SK-N-SH treated with all-trans-retinoic acid at 6 μM for 48 hours (cell line): Measurements from ENCODE around the gene SYNE1.

Source experiments
- ARNTL ChIP-seq: fragments of 450-650 bp; formaldehyde crosslinking; IDR thresholded peaks from 2 replicates; pipeline ENCODE4 v1.5.0; 2020; ENCODE audit warnings: low read depth, mild to moderate bottlenecking, moderate library complexity, borderline replicate concordance
- BACH2 ChIP-seq: fragments of 250-450 bp; sonication (Bioruptor Pico); IDR thresholded peaks from 2 replicates; pipeline ENCODE4 v1.9.0; 2021; ENCODE audit warnings: mild to moderate bottlenecking, borderline replicate concordance
- CREB5 ChIP-seq: fragments of 250-450 bp; sonication (Bioruptor Pico); IDR thresholded peaks from 2 replicates; pipeline ENCODE4 v1.5.1; 2020; ENCODE audit warnings: low read depth, mild to moderate bottlenecking, moderate library complexity
- CSDC2 ChIP-seq: fragments of 250-450 bp; sonication (Bioruptor Pico); IDR thresholded peaks from 2 replicates; pipeline ENCODE4 v1.5.0; 2020; ENCODE audit warnings: mild to moderate bottlenecking, moderate library complexity
- ESRRG ChIP-seq: fragments of 250-450 bp; sonication (Bioruptor Pico); IDR thresholded peaks from 2 replicates; pipeline ENCODE4 v1.6.1; 2021; ENCODE audit warnings: mild to moderate bottlenecking
- GLIS3 ChIP-seq: fragments of 250-450 bp; sonication (Bioruptor Pico); IDR thresholded peaks from 2 replicates; pipeline ENCODE4 v1.5.0; 2020; ENCODE audit warnings: mild to moderate bottlenecking, moderate library complexity
- ISL1 ChIP-seq: fragments of 250-450 bp; sonication (Bioruptor Pico); IDR thresholded peaks from 2 replicates; pipeline ENCODE4 v2.1.2; 2022; ENCODE audit warnings: mild to moderate bottlenecking, moderate library complexity
- PATZ1 ChIP-seq: fragments of 250-450 bp; sonication (Bioruptor Pico); IDR thresholded peaks from 2 replicates; pipeline ENCODE4 v1.8.0; 2020; ENCODE audit warnings: mild to moderate bottlenecking, moderate library complexity, borderline replicate concordance
- POU6F1 ChIP-seq: fragments of 250-450 bp; sonication (Bioruptor Pico); IDR thresholded peaks from 2 replicates; pipeline ENCODE4 v1.8.0; 2021; ENCODE audit warnings: low read depth, mild to moderate bottlenecking, moderate library complexity, borderline replicate concordance
- RARB ChIP-seq: fragments of 250-450 bp; sonication (Bioruptor Pico); IDR thresholded peaks from 2 replicates; pipeline ENCODE4 v1.8.0; 2021; ENCODE audit warnings: mild to moderate bottlenecking, moderate library complexity
- ZNF565 ChIP-seq: fragments of 450-650 bp; formaldehyde crosslinking; conservative IDR thresholded peaks from 2 replicates; pipeline ENCODE4 v1.5.0; 2020; ENCODE audit warnings: low read depth, mild to moderate bottlenecking, moderate library complexity
- ZNF8 ChIP-seq: fragments of 450-650 bp; formaldehyde crosslinking; IDR thresholded peaks from 2 replicates; pipeline ENCODE4 v1.5.0; 2020; ENCODE audit warnings: mild to moderate bottlenecking, moderate library complexity

- no peak for TF ChIP-seq RARB (CRISPR knock-in tag)
- TF ChIP-seq BACH2 (CRISPR knock-in tag): no peak
- TF ChIP-seq GLIS3 (CRISPR knock-in tag): no peak
- no peak for TF ChIP-seq ISL1 (CRISPR knock-in tag)
- no peak for TF ChIP-seq ZNF565
- no peak for TF ChIP-seq CREB5 (CRISPR knock-in tag)
- TF ChIP-seq PATZ1 (CRISPR knock-in tag): no peak
- no peak for TF ChIP-seq ARNTL (CRISPR knock-in tag)
- no peak for TF ChIP-seq ESRRG (CRISPR knock-in tag)
- no peak for TF ChIP-seq CSDC2 (CRISPR knock-in tag)
- no peak for TF ChIP-seq ZNF8
- no peak for TF ChIP-seq POU6F1 (CRISPR knock-in tag)
These were observed 201.3 kb downstream of the SYNE1 start for GRCh38 chr6:152435816-152436215.
